SK-N-SH treated with all-trans-retinoic acid at 6 μM for 48 hours (cell line): Measurements from ENCODE around the gene MYRF.

ENCODE experiments used
- BACH2 ChIP-seq: fragments of 250-450 bp; sonication (Bioruptor Pico); IDR thresholded peaks from 2 replicates; pipeline ENCODE4 v1.9.0; 2021; ENCODE audit warnings: mild to moderate bottlenecking, borderline replicate concordance
- TOX ChIP-seq: fragments of 250-450 bp; sonication (Bioruptor Pico); IDR thresholded peaks from 2 replicates; pipeline ENCODE4 v1.8.0; 2021; ENCODE audit warnings: mild to moderate bottlenecking, moderate library complexity, borderline replicate concordance
- ZFP3 ChIP-seq: fragments of 250-450 bp; sonication (Bioruptor Pico); IDR thresholded peaks from 2 replicates; pipeline ENCODE4 v1.5.0; 2020; ENCODE audit warnings: mild to moderate bottlenecking, moderate library complexity
- ZFP30 ChIP-seq: fragments of 450-650 bp; formaldehyde crosslinking; IDR thresholded peaks from 2 replicates; pipeline ENCODE4 v1.5.0; 2022; ENCODE audit warnings: mild to moderate bottlenecking, moderate library complexity

GRCh38 chr11:61744609-61745156, 7.8 kb upstream of the MYRF start:
- TF ChIP-seq ZFP30 (CRISPR knock-in tag) (no peak), BACH2 (CRISPR knock-in tag) (no peak), ZFP3 (CRISPR knock-in tag) (no peak), TOX (no peak)
